Measurements from ENCODE around the gene IL12RB1. TPM values are rescaled to one million over a fixed set of nuclear protein-coding genes. Genes with fewer than 3 reads are reported as not detected.

IL12RB1 gene
- total RNA-seq, 1 donor from 2014 or later = not detected

DNA sequence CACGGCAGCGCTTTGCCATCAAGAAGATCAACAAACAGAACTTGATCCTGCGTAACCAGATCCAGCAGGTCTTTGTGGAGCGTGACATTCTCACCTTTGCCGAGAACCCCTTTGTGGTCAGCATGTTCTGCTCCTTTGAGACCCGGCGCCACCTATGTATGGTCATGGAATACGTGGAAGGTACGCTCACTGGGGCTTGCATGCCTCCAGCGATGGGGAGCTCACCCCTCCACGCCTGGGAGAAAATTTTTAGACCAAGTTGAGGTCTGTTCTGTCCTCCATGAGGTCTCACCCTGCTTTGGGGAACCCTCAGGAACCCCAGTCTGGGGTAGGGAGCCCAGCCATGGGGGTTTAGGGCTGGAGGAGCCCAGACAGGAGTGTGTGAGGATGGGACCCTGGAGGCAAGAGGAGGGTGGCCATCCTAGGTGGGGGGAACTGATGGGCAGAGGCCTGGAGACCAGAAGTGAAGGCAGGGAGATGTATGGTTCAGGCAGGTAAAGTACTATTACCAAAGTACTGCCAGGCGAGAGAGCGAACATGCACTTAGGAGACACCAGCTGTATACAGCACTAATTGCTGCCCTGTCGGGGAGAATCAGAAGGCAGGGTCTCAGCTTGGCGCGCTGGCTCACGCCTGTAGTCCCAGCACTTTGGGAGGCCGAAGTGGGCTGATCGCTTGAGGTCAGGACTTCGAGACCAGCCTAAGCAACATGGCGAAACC, 43.9 kb upstream of the IL12RB1 start:
- no peaks in the 10 kb centered on the region for H4K20me1 ChIP-seq (ENCODE audit: low read depth)
- H3K79me2 ChIP-seq (ENCODE audit: low read depth) = no peaks in the 10 kb centered on the region
- H3K4me1 Mint-ChIP-seq = no peaks in the 10 kb centered on the region
- no peaks in the 10 kb centered on the region for H3K9me3 Mint-ChIP-seq
- H3K4me2 ChIP-seq = no peak overlapping the region
- H3K27me3 Mint-ChIP-seq (ENCODE audit: insufficient read depth, low read depth) = no peaks in the 10 kb centered on the region
- H2AFZ ChIP-seq (replicated peaks) = no peak overlapping the region
- H3K4me1 ChIP-seq = no peaks in the 10 kb centered on the region
- H3K9me3 ChIP-seq (ENCODE audit: low read depth) = no peaks in the 10 kb centered on the region
- H3F3A ChIP-seq (ENCODE audit: low read depth) = no peaks in the 10 kb centered on the region
- H3K27me3 ChIP-seq = no peaks in the 10 kb centered on the region
- H3K36me3 Mint-ChIP-seq = peaks cover 16% of the 10 kb centered on the region
- H3K4me3 Mint-ChIP-seq = no peak overlapping the region
- H3K36me3 ChIP-seq = no peaks in the 10 kb centered on the region
- no peak overlapping the region for H3K4me3 ChIP-seq
- no peak overlapping the region for H3K27ac Mint-ChIP-seq
- DNase-seq (ENCODE audit: low spot score) = no peak
- H3K27ac ChIP-seq = no peak overlapping the region
- TF ChIP-seq EZH2phosphoT487 (IDR thresholded peaks at IDR 0.05) = no peak
- TF ChIP-seq, protein P1, sequence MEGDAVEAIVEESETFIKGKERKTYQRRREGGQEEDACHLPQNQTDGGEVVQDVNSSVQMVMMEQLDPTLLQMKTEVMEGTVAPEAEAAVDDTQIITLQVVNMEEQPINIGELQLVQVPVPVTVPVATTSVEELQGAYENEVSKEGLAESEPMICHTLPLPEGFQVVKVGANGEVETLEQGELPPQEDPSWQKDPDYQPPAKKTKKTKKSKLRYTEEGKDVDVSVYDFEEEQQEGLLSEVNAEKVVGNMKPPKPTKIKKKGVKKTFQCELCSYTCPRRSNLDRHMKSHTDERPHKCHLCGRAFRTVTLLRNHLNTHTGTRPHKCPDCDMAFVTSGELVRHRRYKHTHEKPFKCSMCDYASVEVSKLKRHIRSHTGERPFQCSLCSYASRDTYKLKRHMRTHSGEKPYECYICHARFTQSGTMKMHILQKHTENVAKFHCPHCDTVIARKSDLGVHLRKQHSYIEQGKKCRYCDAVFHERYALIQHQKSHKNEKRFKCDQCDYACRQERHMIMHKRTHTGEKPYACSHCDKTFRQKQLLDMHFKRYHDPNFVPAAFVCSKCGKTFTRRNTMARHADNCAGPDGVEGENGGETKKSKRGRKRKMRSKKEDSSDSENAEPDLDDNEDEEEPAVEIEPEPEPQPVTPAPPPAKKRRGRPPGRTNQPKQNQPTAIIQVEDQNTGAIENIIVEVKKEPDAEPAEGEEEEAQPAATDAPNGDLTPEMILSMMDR (IDR thresholded peaks at IDR 0.05) = no peak
- no peak for TF ChIP-seq EZH2 (IDR thresholded peaks at IDR 0.05)
- H3K9ac ChIP-seq = no peak overlapping the region

- H3K4me3 Mint-ChIP-seq = no peak overlapping the region
- TF ChIP-seq, protein P1 (IDR thresholded peaks at IDR 0.05) = no peak
- TF ChIP-seq EZH2 (IDR thresholded peaks at IDR 0.05) = no peak
- no peak for TF ChIP-seq EZH2phosphoT487 (IDR thresholded peaks at IDR 0.05)
- H3K27me3 Mint-ChIP-seq (ENCODE audit: insufficient read depth, low read depth) = no peaks in the 10 kb centered on the region
- no peaks in the 10 kb centered on the region for H3K27me3 ChIP-seq
- H3K9me3 ChIP-seq (ENCODE audit: low read depth) = no peaks in the 10 kb centered on the region
- H3K4me1 ChIP-seq = no peaks in the 10 kb centered on the region
- H2AFZ ChIP-seq (replicated peaks) = no peak overlapping the region
- peaks cover 12% of the 10 kb centered on the region for H3K36me3 Mint-ChIP-seq
- no peaks in the 10 kb centered on the region for H3K36me3 ChIP-seq
- H3K79me2 ChIP-seq (ENCODE audit: low read depth) = no peaks in the 10 kb centered on the region
- H3K9ac ChIP-seq = no peak overlapping the region
- no peak overlapping the region for H3K27ac ChIP-seq
- no peaks in the 10 kb centered on the region for H3K4me1 Mint-ChIP-seq
- no peak for DNase-seq (ENCODE audit: low spot score)
- no peak overlapping the region for H3K4me3 ChIP-seq
- H3K4me2 ChIP-seq = no peak overlapping the region
- no peak overlapping the region for H3K27ac Mint-ChIP-seq
- H4K20me1 ChIP-seq (ENCODE audit: low read depth) = no peaks in the 10 kb centered on the region
- no peaks in the 10 kb centered on the region for H3K9me3 Mint-ChIP-seq
- H3F3A ChIP-seq (ENCODE audit: low read depth) = no peaks in the 10 kb centered on the region
These were observed 42.1 kb upstream of the IL12RB1 start for GRCh38 chr19:18128805-18129204.

DNA sequence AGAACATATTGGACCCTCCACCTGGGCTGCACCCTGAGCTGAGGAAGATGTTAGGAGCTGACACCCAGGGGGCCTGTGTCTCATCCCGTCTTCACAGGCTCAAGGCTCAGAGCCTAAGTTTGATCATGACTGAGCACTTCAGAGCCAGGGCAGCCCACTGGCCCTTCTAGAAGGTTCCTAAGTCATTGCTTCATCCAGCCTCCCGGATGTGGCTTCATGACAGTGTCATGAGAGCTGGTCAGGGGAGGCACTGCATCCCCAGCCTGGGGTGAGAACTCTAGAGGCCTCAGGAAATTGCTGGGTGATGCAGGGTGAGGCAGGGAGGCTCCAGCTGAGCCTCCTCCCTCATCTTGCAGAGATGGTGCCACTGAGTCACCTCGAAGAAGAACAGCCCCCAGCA, 41.3 kb upstream of the IL12RB1 start:
- no peak overlapping the region for H3K4me3 ChIP-seq
- peaks cover 4% of the 10 kb centered on the region for H3K27me3 Mint-ChIP-seq (ENCODE audit: insufficient read depth, low read depth)
- TF ChIP-seq EZH2phosphoT487 (IDR thresholded peaks at IDR 0.05) (no peak), EZH2 (IDR thresholded peaks at IDR 0.05) (no peak)
- TF ChIP-seq, protein P1 (IDR thresholded peaks at IDR 0.05) = no peak

More for the DNA sequence above, 41.3 kb upstream of the IL12RB1 start:
- Histone ChIP-seq H4K20me1 (ENCODE audit: low read depth) (no peaks in the 10 kb centered on the region), H3K4me1 (no peaks in the 10 kb centered on the region), H3F3A (ENCODE audit: low read depth) (no peaks in the 10 kb centered on the region), H3K9ac (no peak overlapping the region), H3K36me3 (no peaks in the 10 kb centered on the region), H3K79me2 (ENCODE audit: low read depth) (no peaks in the 10 kb centered on the region), H3K27ac (no peak overlapping the region), H2AFZ (replicated peaks) (no peak overlapping the region), H3K4me2 (no peak overlapping the region), H3K27me3 (no peaks in the 10 kb centered on the region), H3K9me3 (ENCODE audit: low read depth) (no peaks in the 10 kb centered on the region)
- Mint-ChIP-seq H3K36me3 (peaks cover 12% of the 10 kb centered on the region), H3K4me3 (no peak overlapping the region), H3K27ac (no peak overlapping the region), H3K9me3 (no peaks in the 10 kb centered on the region), H3K4me1 (no peaks in the 10 kb centered on the region)
- DNase-seq (ENCODE audit: low spot score) = no peak
